Gastrocnemius medialis (tissue), 4 donors: ENCODE measurements around the gene NUP107. TPM values are rescaled to one million over a fixed set of nuclear protein-coding genes. Genes with fewer than 3 reads are reported as not detected.

Source experiments
- ATAC-seq, 2 donors: fragments of 150-250 bp; one replicate each; pipeline ENCODE4 v1.9.1; 2016
- DNase-seq, 2 donors: peaks; one replicate each; pipeline ENCODE4 v3.0.0-alpha.2; 2019
- H3K27ac ChIP-seq, 4 donors: fragments of 200-600 bp; sonication (generic); 1 replicate in 1 of 4; 2 replicates in 3 of 4; pipeline ENCODE4 v1.5.1; 2016 to 2018; ENCODE audit warnings: mild to moderate bottlenecking in 2 of 4, moderate library complexity in 1 of 4
- H3K27me3 ChIP-seq, 3 donors: fragments of 200-600 bp; sonication (generic) in 2 of 3; 1 replicate in 1 of 3; 2 replicates in 2 of 3; pipeline versions ENCODE4 v1.5.1 to v1.6.0; 2016 to 2019; ENCODE audit warnings: mild to moderate bottlenecking in 1 of 3, moderate library complexity in 1 of 3
- H3K36me3 ChIP-seq, 2 donors: fragments of 200-600 bp; sonication (generic) in 1 of 2; one replicate each; pipeline ENCODE4 v1.5.1; 2017 to 2018
- H3K4me1 ChIP-seq, 2 donors: fragments of 200-600 bp; sonication (generic) in 1 of 2; one replicate each; pipeline ENCODE4 v1.5.1; 2016 to 2017; ENCODE audit warnings: mild to moderate bottlenecking in 2 of 2
- H3K4me3 ChIP-seq, 4 donors: fragments of 200-600 bp; sonication (generic) in 3 of 4; 1 replicate in 1 of 4; 2 replicates in 3 of 4; pipeline ENCODE4 v1.5.1; 2016 to 2019; ENCODE audit warnings: mild to moderate bottlenecking in 2 of 4
- H3K9me3 ChIP-seq, 3 donors: fragments of 200-600 bp; sonication (generic) in 2 of 3; 1 replicate in 1 of 3; 2 replicates in 2 of 3; pipeline ENCODE4 v1.5.1; 2016 to 2019
- POLR2A ChIP-seq, 2 donors: fragments of 450-650 bp; IDR thresholded peaks; one replicate each; pipeline ENCODE4 v1.6.1; 2017; ENCODE audit warnings: antibody characterized with exemption in 2 of 2, mild to moderate bottlenecking in 2 of 2, moderate library complexity in 2 of 2
- in situ Hi-C, 4 donors: fragments of 200-750 bp; cut with MboI; loops; one replicate each; pipeline versions ENCODE4 v1.15.0 to v1.8.0; 2017; ENCODE audit warnings: low sequenced_read_pairs in 4 of 4
- intact Hi-C: fragments of 100-400 bp; cut with DNase I; formaldehyde crosslinking; loops from one replicate; pipeline ENCODE4 v1.15.1; 2023; ENCODE audit warnings: low total_unique reads
- total RNA-seq, 4 donors: library from RNA; depleted of rRNA; stranded (reverse); fragments of >200 nt; gene quantifications; one replicate each; pipeline versions ENCODE4 v1.1.0 to v1.2.3, GENCODE V29; 2016
- TF ChIP-seq, protein P1 (sequence below), 5 experiments: fragments of 450-650 bp in 3 of 5; fragments of 200-600 bp in 2 of 5; sonication (generic) in 2 of 5; IDR thresholded peaks in 4 of 5; conservative IDR thresholded peaks in 1 of 5; 1 replicate in 4 of 5; 2 replicates in 1 of 5; pipeline ENCODE4 v1.5.1; 2016 to 2019; ENCODE audit warnings: antibody characterized with exemption in 5 of 5, mild to moderate bottlenecking in 3 of 5, moderate library complexity in 3 of 5

NUP107 gene
- total RNA-seq, 4 donors from 2014 or later = 13.0 to 43.1 (median 25.9) TPM

DNA sequence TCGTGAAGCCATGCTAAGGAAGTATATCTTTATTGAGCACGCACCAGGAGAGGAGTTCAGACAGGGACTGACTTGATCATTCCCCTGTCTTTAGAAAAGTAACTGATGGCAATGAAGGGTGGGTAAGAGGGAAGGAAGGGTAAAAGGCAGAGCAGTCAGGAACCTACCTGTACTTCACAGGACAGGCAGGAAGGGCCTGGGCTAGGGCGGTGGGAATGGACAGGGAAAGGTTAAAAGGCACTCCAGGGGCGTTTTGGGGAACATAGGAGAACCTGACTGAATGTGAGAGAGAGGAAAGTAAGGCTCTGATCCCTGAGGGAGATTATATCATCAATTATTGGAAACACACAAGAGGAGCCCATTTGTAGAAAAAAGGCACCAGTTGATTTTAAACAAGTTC, 63.1 kb downstream of the NUP107 start:
- no peaks in the 10 kb centered on the region for H3K27me3 ChIP-seq
- H3K4me1 ChIP-seq = peaks cover 21 to 26% of the 10 kb centered on the region in 2 donors
- intact Hi-C loops (loop anchor here (10.0 kb wide), 1 partner anchor 1485 kb away; the partner anchor contains the start of gene CAND1), in situ Hi-C loops (loop anchor here in 1 of 4 donors (5.0 kb wide), 1 partner anchor 57 kb away; the partner anchor contains the start of gene MDM2)
- H3K27ac ChIP-seq = no peak overlapping the region
- DNase-seq (no peak), ATAC-seq (no peak)
- TF ChIP-seq, protein P1, sequence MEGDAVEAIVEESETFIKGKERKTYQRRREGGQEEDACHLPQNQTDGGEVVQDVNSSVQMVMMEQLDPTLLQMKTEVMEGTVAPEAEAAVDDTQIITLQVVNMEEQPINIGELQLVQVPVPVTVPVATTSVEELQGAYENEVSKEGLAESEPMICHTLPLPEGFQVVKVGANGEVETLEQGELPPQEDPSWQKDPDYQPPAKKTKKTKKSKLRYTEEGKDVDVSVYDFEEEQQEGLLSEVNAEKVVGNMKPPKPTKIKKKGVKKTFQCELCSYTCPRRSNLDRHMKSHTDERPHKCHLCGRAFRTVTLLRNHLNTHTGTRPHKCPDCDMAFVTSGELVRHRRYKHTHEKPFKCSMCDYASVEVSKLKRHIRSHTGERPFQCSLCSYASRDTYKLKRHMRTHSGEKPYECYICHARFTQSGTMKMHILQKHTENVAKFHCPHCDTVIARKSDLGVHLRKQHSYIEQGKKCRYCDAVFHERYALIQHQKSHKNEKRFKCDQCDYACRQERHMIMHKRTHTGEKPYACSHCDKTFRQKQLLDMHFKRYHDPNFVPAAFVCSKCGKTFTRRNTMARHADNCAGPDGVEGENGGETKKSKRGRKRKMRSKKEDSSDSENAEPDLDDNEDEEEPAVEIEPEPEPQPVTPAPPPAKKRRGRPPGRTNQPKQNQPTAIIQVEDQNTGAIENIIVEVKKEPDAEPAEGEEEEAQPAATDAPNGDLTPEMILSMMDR (IDR thresholded peaks at IDR 0.05 in 4 of 5, conservative IDR thresholded peaks at IDR 0.05 in 1 of 5) = no peak
- no peak for TF ChIP-seq POLR2A (IDR thresholded peaks at IDR 0.05)
- H3K4me3 ChIP-seq = no peak overlapping the region
- H3K9me3 ChIP-seq = no peaks in the 10 kb centered on the region
- H3K36me3 ChIP-seq = peaks cover 0 to 18% of the 10 kb centered on the region in 2 donors

DNA sequence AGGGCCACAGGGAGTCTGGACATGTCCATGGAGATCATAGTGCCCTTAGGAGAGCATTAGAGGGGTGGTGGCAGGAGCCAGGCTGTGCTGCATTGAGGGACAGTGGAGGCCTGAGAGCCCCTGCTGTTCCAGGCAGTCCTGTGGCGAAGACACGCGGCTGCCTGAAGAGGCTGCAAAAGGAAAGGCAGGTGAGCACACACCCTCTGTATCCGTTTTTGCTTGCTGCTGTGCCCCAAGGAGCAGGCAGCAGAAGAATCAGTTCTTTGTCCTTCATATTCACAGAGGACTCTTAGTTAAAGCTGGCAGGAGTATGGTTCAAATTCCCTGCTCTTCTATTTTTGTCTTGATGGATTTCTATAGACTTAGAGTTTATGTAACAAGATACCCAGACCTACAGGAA, 63.7 kb downstream of the NUP107 start:
- Histone ChIP-seq H3K27ac (no peak overlapping the region), H3K4me1 (peaks cover 20 to 23% of the 10 kb centered on the region in 2 donors), H3K4me3 (no peak overlapping the region), H3K36me3 (peaks cover 0 to 23% of the 10 kb centered on the region in 2 donors), H3K27me3 (no peaks in the 10 kb centered on the region), H3K9me3 (no peaks in the 10 kb centered on the region)
- no peak for DNase-seq
- in situ Hi-C loops = no loop called here
- ATAC-seq = no peak
- intact Hi-C loops = no loop called here
- TF ChIP-seq POLR2A (IDR thresholded peaks at IDR 0.05) = no peak
- TF ChIP-seq, protein P1 (IDR thresholded peaks at IDR 0.05 in 4 of 5, conservative IDR thresholded peaks at IDR 0.05 in 1 of 5) = no peak

DNA sequence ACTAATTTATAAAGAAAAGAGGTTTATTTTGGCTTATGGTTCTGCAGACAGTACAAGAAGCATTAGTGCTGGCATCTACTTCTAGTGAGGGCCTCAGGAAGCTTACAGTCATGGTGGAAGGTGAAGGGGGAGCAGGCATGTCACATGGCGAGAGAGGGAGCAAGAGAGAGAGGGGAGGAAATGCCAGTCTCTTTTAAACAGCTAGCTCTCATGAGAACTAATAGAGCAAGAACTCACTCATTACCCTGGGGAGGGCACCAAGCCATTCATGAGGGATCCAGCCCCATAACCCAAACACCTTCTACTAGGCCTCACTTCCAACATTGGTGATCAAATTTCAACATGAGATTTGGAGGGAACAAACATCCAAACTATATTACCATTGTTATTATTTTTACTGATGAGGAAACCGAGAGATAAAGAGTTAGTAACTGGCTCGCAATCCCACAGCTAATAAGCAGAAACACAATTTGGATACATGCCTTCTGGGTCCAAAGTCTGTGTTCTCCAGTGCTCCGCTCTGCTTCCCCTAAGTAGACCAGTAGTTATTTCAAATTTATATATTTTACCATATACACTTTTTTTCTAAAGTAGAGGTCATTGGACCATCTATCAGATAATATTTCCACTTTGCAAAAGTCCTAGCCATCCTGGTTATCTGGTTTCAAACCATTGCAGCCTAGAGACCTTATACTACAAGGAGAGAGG, 68.9 kb downstream of the NUP107 start:
- Histone ChIP-seq H3K4me1 (no peaks in the 10 kb centered on the region), H3K9me3 (no peaks in the 10 kb centered on the region), H3K27ac (no peak overlapping the region), H3K27me3 (no peaks in the 10 kb centered on the region), H3K36me3 (peaks cover 0 to 47% of the 10 kb centered on the region in 2 donors), H3K4me3 (no peak overlapping the region)
- no peak for TF ChIP-seq POLR2A (IDR thresholded peaks at IDR 0.05)
- TF ChIP-seq, protein P1 (IDR thresholded peaks at IDR 0.05 in 4 of 5, conservative IDR thresholded peaks at IDR 0.05 in 1 of 5) = no peak
- ATAC-seq (no peak), DNase-seq (no peak)
- intact Hi-C loops (no loop called here), in situ Hi-C loops (no loop called here)

DNA sequence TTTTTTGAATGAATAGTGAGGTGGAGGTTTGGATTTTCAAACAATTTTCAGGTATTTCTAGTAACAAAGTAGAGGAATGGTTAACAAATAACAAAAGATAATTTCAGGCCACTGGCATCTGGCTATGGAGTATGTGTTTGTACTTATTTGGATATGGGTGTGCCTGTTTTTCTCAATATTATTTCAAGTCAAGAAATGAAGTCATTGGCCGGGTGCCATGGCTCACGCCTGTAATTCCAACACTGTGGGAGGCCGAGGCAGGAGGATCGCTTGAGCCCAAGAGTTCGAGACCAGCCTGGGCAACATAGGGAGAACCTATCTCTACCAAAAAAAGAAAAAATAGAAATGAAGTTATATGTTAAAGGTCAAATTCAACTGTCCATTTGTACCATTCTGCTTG, 73.1 kb downstream of the NUP107 start:
- Histone ChIP-seq H3K27ac (no peak overlapping the region), H3K36me3 (peaks cover 0 to 40% of the 10 kb centered on the region in 2 donors), H3K9me3 (no peaks in the 10 kb centered on the region), H3K4me1 (no peaks in the 10 kb centered on the region), H3K27me3 (no peaks in the 10 kb centered on the region), H3K4me3 (no peak overlapping the region)
- no peak for ATAC-seq
- TF ChIP-seq POLR2A (IDR thresholded peaks at IDR 0.05) = no peak
- TF ChIP-seq, protein P1 (IDR thresholded peaks at IDR 0.05 in 4 of 5, conservative IDR thresholded peaks at IDR 0.05 in 1 of 5) = no peak
- intact Hi-C loops = no loop called here
- DNase-seq = no peak
- in situ Hi-C loops = no loop called here
